Activated naive CD4-positive, alpha-beta T cell (primary cell): ENCODE measurements around the gene FGF11.
"Not testable (repeated sequence)": the region's sequence is repeated elsewhere in the genome, so short reads cannot be mapped to it uniquely, and the experiment has no call there.

Experiments used
- DNase-seq, 4 experiments: peaks; one replicate each; lab custom pipeline; 2025; lab: John Stamatoyannopoulos, UW

The FGF11 gene

GRCh38 chr17:7462474-7463371, 23.4 kb downstream of the FGF11 start:
- no peak for DNase-seq

GRCh38 chr17:7463372-7463846, 24.1 kb downstream of the FGF11 start:
- no peak for DNase-seq

- no peak for DNase-seq
These were observed 24.8 kb downstream of the FGF11 start for GRCh38 chr17:7464081-7464480.

- DNase-seq = no peak
These were observed 26.4 kb downstream of the FGF11 start for GRCh38 chr17:7465597-7466275.

GRCh38 chr17:7466318-7466638, 27.0 kb downstream of the FGF11 start:
- no peak for DNase-seq

GRCh38 chr17:7466639-7467341, 27.5 kb downstream of the FGF11 start:
- no peak for DNase-seq

- DNase-seq = no peak
These were observed 28.2 kb downstream of the FGF11 start for GRCh38 chr17:7467498-7467897.

GRCh38 chr17:7468290-7468689, 29.0 kb downstream of the FGF11 start:
- no peak for DNase-seq

GRCh38 chr17:7468804-7469389, 29.6 kb downstream of the FGF11 start:
- DNase-seq = no peak

- DNase-seq = not testable (repeated sequence)
These were observed 30.5 kb downstream of the FGF11 start for GRCh38 chr17:7469843-7470242.

- DNase-seq = not testable (repeated sequence)
These were observed 31.2 kb downstream of the FGF11 start for GRCh38 chr17:7470457-7470973.

GRCh38 chr17:7471729-7472128, 32.4 kb downstream of the FGF11 start:
- DNase-seq = no peak

- not testable (repeated sequence) for DNase-seq
These were observed 35.5 kb downstream of the FGF11 start for GRCh38 chr17:7474767-7475166.

GRCh38 chr17:7475764-7476422, 36.6 kb downstream of the FGF11 start:
- DNase-seq = no peak

- DNase-seq = no peak
These were observed 37.2 kb downstream of the FGF11 start for GRCh38 chr17:7476494-7476893.

GRCh38 chr17:7476951-7477350, 37.6 kb downstream of the FGF11 start:
- DNase-seq = no peak

GRCh38 chr17:7477392-7478275, 38.3 kb downstream of the FGF11 start:
- peak in 1 of 4 experiments; percentile 29 for DNase-seq

GRCh38 chr17:7478276-7479212, 39.2 kb downstream of the FGF11 start:
- peak in 2 of 4 experiments; percentile 52 to 64 for DNase-seq
